Calu3 (cell line): ENCODE measurements around the gene KDM4B. TPM values are rescaled to one million over a fixed set of nuclear protein-coding genes. Genes with fewer than 3 reads are reported as not detected.

Experiments
- BruUV-seq: library from RNA; stranded (reverse); fragments of 400-500 nt; replicated peaks from 2 replicates; lab custom pipeline; 2021; lab: Mats Ljungman, UMichigan
- CTCF ChIA-PET: fragments of 300-600 bp; sonication (Branson Sonifier 250); formaldehyde crosslinking; loops from one replicate; lab custom pipeline; 2022; ENCODE audit warnings: antibody characterized with exemption; lab: Charles Lee
- DNase-seq: peaks from one replicate; pipeline ENCODE4 v3.0.0; 2022
- H3K27ac Mint-ChIP-seq: one replicate; pipeline ENCODE4 v1.8.0; 2022; ENCODE audit warnings: mixed read lengths; ENCODE audit not compliant: unreplicated experiment
- H3K27me3 Mint-ChIP-seq: one replicate; pipeline ENCODE4 v1.8.0; 2022; ENCODE audit warnings: mixed read lengths; ENCODE audit not compliant: unreplicated experiment
- H3K36me3 Mint-ChIP-seq: one replicate; pipeline ENCODE4 v1.8.0; 2022; ENCODE audit warnings: mild to moderate bottlenecking, moderate library complexity, mixed read lengths; ENCODE audit not compliant: insufficient read depth, unreplicated experiment
- H3K4me1 Mint-ChIP-seq: one replicate; pipeline ENCODE4 v1.8.0; 2022; ENCODE audit warnings: mild to moderate bottlenecking, low read depth, mixed read lengths; ENCODE audit not compliant: unreplicated experiment
- H3K4me3 Mint-ChIP-seq: one replicate; pipeline ENCODE4 v1.8.0; 2022; ENCODE audit warnings: mild to moderate bottlenecking, low read depth, moderate library complexity, mixed read lengths; ENCODE audit not compliant: unreplicated experiment
- H3K9me3 Mint-ChIP-seq: one replicate; pipeline ENCODE4 v1.8.0; 2022; ENCODE audit warnings: low read depth, mixed read lengths; ENCODE audit not compliant: unreplicated experiment
- intact Hi-C: fragments of 100-400 bp; cut with micrococcal nuclease; formaldehyde crosslinking; loops from one replicate; pipeline ENCODE4 v1.10.0; 2022; ENCODE audit not compliant: unreplicated experiment
- total RNA-seq: library from RNA; stranded (reverse); gene quantifications from 2 replicates; pipeline ENCODE4 v1.2.3, GENCODE V29; 2022
- TF ChIP-seq, protein P1 (sequence below): fragments of 200-600 bp; IDR thresholded peaks from one replicate; pipeline ENCODE4 v1.8.0; 2022; ENCODE audit warnings: antibody characterized with exemption; ENCODE audit not compliant: unreplicated experiment

The KDM4B gene
- total RNA-seq, 1 experiment from 2014 or later = 13.9 TPM

DNA sequence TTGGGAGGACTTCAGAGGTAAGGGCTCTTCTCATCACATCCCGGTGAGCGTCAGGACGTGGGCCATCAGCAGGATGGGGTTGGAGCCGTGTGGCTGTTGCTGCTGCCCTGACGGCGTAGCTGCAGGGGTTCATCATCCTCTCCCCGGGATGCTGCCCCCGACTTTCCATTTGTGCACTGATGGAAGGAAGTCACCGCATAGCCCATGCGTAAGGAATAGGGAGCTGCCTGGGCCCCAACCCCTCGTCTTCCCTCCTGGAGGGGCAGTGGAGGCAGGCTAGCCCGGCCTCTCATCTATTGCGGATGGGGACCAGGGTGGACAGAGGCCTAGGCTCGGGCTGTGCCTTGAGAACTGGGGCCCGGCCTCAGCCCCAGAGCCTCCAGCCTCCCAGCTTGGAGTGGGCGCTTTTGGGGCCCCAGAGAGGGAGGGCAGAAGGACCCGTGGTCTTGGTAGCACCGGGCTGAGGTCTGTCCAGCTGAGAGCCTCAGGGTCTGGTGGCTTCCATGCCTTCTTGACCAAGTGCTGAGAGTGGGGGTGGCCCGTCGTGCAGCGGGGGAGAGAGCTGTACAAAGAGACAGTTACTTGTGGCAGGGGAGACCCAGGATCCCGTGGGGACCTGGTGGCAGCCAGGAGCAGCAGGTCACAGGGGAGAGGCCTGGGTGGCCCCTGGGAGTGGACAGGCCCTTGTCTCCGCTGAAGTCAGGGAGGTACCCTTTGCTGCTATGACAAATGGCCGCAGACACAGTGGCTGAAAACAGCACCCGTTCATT is 44.0 kb downstream of the KDM4B start:
- Mint-ChIP-seq H3K4me1 (no peaks in the 10 kb centered on the region), H3K27me3 (no peaks in the 10 kb centered on the region), H3K36me3 (no peaks in the 10 kb centered on the region), H3K9me3 (no peaks in the 10 kb centered on the region), H3K4me3 (no peak overlapping the region), H3K27ac (no peak overlapping the region)
- no peak for DNase-seq
- CTCF ChIA-PET = no interaction called here
- intact Hi-C loops = no loop called here
- no TSS peak for BruUV-seq
- TF ChIP-seq, protein P1, sequence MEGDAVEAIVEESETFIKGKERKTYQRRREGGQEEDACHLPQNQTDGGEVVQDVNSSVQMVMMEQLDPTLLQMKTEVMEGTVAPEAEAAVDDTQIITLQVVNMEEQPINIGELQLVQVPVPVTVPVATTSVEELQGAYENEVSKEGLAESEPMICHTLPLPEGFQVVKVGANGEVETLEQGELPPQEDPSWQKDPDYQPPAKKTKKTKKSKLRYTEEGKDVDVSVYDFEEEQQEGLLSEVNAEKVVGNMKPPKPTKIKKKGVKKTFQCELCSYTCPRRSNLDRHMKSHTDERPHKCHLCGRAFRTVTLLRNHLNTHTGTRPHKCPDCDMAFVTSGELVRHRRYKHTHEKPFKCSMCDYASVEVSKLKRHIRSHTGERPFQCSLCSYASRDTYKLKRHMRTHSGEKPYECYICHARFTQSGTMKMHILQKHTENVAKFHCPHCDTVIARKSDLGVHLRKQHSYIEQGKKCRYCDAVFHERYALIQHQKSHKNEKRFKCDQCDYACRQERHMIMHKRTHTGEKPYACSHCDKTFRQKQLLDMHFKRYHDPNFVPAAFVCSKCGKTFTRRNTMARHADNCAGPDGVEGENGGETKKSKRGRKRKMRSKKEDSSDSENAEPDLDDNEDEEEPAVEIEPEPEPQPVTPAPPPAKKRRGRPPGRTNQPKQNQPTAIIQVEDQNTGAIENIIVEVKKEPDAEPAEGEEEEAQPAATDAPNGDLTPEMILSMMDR = no peak

DNA sequence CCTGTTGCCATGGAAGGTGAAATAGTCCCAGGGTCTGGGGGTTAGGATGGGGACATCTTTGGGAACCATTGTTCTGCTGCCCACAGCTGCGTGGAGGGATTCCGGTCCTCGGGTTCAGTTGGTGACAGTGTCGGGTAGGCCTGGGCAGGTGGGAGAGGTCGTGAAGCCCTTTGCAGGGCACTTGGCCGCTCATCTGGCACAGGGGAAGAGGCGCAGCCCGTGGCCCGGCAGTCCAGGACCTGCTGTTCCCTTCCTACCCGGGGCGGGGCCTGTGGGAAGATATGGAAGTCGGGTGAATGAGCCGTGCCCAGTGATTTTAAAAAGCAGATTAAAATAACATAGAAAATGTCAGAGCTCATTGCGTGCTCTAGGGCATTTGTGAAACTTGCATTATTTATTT is 44.8 kb downstream of the KDM4B start:
- H3K4me3 Mint-ChIP-seq = no peak overlapping the region
- H3K9me3 Mint-ChIP-seq = no peaks in the 10 kb centered on the region
- no peak overlapping the region for H3K27ac Mint-ChIP-seq
- H3K4me1 Mint-ChIP-seq = no peaks in the 10 kb centered on the region
- TF ChIP-seq, protein P1 = no peak
- no peaks in the 10 kb centered on the region for H3K36me3 Mint-ChIP-seq
- BruUV-seq = no TSS peak
- intact Hi-C loops = no loop called here
- no peaks in the 10 kb centered on the region for H3K27me3 Mint-ChIP-seq
- no peak for DNase-seq
- CTCF ChIA-PET = no interaction called here

DNA sequence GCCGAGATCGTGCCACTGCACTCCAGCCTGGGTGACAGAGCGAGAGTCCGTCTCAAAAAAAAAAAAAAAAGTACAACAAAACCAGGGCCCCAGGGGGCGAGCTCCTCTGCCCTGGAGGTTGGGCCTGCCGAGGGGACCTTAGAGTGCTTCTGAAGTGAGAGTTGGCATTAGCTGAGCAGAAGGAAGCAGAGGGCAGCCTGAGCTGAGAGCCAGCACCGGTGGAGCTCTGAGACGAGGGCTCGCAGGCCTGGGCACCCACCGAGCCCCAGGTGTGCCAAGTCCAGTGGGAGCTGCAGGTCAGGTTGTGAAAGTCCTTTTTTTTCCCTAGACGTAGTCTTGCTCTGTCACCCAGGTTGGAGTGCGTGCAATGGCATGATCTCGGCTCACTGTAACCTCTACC is 46.0 kb downstream of the KDM4B start:
- Mint-ChIP-seq H3K4me1 (no peaks in the 10 kb centered on the region), H3K27ac (no peak overlapping the region), H3K36me3 (no peaks in the 10 kb centered on the region), H3K27me3 (no peaks in the 10 kb centered on the region), H3K4me3 (no peak overlapping the region), H3K9me3 (no peaks in the 10 kb centered on the region)
- DNase-seq = no peak
- no TSS peak for BruUV-seq
- CTCF ChIA-PET = interaction anchor here (0.7 kb wide), 1 partner anchor 16 kb away, joined by 3 read pairs; no protein-coding TSS in a partner anchor
- intact Hi-C loops = no loop called here
- TF ChIP-seq, protein P1 = no peak

DNA sequence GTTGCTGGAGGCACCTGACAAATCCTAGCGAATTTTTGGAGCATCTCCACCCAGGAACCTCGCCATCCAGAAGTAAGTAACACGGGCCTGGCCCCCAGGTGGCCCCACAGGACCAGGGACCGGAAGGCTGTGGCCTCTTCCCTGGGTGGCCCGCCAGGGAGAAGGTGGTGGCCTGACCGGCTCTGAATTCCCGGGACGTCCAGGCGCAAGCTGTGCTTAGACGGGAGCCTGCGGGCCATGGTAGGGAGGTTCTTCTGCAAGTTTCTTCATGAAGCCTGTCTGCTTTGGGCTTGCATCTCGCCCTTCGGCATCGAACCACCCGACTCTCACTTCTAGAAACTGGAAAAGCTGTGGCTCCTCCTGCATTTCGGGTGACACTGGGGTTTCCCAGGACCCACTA is 47.4 kb downstream of the KDM4B start:
- intact Hi-C loops = no loop called here
- Mint-ChIP-seq H3K27me3 (no peaks in the 10 kb centered on the region), H3K36me3 (no peaks in the 10 kb centered on the region), H3K4me1 (no peaks in the 10 kb centered on the region), H3K9me3 (no peaks in the 10 kb centered on the region), H3K27ac (no peak overlapping the region), H3K4me3 (no peak overlapping the region)
- DNase-seq = no peak
- TF ChIP-seq, protein P1 = no peak
- no TSS peak for BruUV-seq
- CTCF ChIA-PET = no interaction called here
